AG09319 (cell line): ENCODE data around the gene CALML3.

Experiments used
- DNase-seq: peaks from one replicate; pipeline ENCODE4 v3.0.0-alpha.2; 2010; ENCODE audit warnings: low read depth; ENCODE audit errors: extremely low read depth
- TF ChIP-seq, protein P1 (sequence below): IDR thresholded peaks from 2 replicates; pipeline ENCODE4 v1.5.1; 2011; ENCODE audit warnings: low read depth, mild to moderate bottlenecking, inconsistent platforms, low read length, moderate library complexity

CALML3 gene

GRCh38 chr10:5561704-5562645 is 37.2 kb downstream of the CALML3 start:
- TF ChIP-seq, protein P1, sequence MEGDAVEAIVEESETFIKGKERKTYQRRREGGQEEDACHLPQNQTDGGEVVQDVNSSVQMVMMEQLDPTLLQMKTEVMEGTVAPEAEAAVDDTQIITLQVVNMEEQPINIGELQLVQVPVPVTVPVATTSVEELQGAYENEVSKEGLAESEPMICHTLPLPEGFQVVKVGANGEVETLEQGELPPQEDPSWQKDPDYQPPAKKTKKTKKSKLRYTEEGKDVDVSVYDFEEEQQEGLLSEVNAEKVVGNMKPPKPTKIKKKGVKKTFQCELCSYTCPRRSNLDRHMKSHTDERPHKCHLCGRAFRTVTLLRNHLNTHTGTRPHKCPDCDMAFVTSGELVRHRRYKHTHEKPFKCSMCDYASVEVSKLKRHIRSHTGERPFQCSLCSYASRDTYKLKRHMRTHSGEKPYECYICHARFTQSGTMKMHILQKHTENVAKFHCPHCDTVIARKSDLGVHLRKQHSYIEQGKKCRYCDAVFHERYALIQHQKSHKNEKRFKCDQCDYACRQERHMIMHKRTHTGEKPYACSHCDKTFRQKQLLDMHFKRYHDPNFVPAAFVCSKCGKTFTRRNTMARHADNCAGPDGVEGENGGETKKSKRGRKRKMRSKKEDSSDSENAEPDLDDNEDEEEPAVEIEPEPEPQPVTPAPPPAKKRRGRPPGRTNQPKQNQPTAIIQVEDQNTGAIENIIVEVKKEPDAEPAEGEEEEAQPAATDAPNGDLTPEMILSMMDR = no peak
- DNase-seq = no peak

DNA sequence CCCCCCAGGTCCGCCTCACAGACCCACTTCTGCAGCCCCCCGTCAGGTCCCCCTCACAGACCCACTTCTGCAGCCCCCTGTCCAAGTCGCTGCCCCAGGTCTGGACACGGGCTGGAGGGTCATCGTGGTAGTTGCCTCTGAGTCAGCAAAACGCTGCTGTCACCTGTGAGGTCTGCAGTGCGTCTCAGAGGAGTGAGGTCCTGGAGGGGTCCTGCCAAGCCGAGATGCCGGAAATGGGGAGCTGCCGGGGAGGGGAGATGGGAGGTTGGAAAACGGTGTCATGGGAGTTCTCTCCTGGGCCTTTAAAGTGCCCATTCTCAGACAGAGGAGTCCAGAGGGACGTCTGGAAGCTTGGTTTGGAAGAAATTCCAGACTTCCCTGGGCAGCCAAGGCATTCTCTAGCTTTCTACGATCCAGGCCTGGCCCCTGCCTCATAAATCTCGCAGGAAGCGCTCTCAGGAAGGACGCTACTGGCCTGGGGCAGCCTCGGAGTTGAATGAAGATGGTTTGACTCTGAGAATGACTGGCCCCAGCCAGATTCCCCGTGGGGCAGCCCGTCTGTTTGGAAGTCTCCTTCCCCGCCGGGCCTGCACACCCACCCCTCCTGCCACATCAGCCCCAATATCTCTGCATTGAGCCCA is 38.7 kb downstream of the CALML3 start:
- TF ChIP-seq, protein P1 = no peak
- DNase-seq = no peak

GRCh38 chr10:5563991-5564536 is 39.3 kb downstream of the CALML3 start:
- DNase-seq = no peak

DNA sequence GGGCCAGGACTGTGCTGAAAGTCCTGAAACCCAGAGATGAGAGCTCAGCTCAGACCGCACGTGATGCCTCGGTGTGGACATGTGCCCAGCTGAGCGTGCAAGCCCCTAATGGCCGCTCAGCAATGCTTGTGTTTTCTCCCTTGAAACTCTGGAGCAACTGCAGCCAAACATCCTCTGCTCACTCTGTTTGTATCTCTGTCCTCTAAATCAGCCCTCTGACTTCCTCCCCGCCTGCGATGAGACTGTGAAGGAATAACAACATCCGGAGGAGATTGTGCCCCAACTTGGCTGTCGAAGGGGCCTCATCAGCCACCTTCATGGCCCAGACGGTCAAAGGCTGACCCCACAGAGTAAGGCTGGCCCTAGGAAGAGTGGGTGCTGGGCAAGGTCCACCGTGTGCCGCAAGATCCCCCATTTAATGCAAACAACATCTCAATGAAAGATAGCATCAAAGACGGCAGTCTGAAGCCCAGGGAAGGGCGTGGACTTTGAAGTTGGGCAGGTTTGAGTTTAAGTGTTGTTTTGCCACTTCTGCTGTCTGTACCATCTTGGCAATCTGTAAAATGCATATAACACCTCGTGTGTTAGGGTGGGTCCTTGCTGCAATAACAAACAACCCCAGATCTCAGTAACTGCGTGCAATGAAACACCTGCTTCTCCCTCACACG is 39.9 kb downstream of the CALML3 start:
- TF ChIP-seq, protein P1 = no peak
- DNase-seq = no peak

More at GRCh38 chr10:5563991-5564536, 39.3 kb downstream of the CALML3 start:
- TF ChIP-seq, protein P1 = no peak

GRCh38 chr10:5565205-5565545 is 40.4 kb downstream of the CALML3 start:
- no peak for DNase-seq
- TF ChIP-seq, protein P1 = no peak

- TF ChIP-seq, protein P1 = no peak
- no peak for DNase-seq
These were observed 41.2 kb downstream of the CALML3 start for GRCh38 chr10:5565671-5566581.
